Measurements from ENCODE around the gene MAMDC2. TPM values are rescaled to one million over a fixed set of nuclear protein-coding genes. Genes with fewer than 3 reads are reported as not detected.

The MAMDC2 gene
- polyA plus RNA-seq, 2 of the 4 experiments (the other 2 are of a cell fraction) = 0.30 to 0.34 TPM

- TF ChIP-seq RNF2 (IDR thresholded peaks at IDR 0.05; ENCODE audit: borderline replicate concordance, low read depth) (no peak), RAD21 (conservative IDR thresholded peaks at IDR 0.05 in 1 of 2, IDR thresholded peaks at IDR 0.05 in 1 of 2) (no peak), BCL3 (IDR thresholded peaks at IDR 0.05) (no peak), REST (IDR thresholded peaks at IDR 0.05) (no peak)
These were observed 12.7 kb downstream of the MAMDC2 start (continued) for GRCh38 chr9:70056211-70056944.

GRCh38 chr9:70058569-70059116, 15.0 kb downstream of the MAMDC2 start:
- Histone ChIP-seq H3K4me2 (no peak overlapping the region), H3K27ac (no peak overlapping the region), H3K9me3 (no peaks in the 10 kb centered on the region), H3K4me1 (no peaks in the 10 kb centered on the region), H3K4me3 (no peak overlapping the region)
- no peak for TF ChIP-seq MAZ (IDR thresholded peaks at IDR 0.05; ENCODE audit: borderline replicate concordance, low read depth, low read length)
- no peak for TF ChIP-seq TFCP2L1 (CRISPR knock-in tag; IDR thresholded peaks at IDR 0.05)
- no peak for TF ChIP-seq RARB (CRISPR knock-in tag; IDR thresholded peaks at IDR 0.05)
- TF ChIP-seq, protein P1, sequence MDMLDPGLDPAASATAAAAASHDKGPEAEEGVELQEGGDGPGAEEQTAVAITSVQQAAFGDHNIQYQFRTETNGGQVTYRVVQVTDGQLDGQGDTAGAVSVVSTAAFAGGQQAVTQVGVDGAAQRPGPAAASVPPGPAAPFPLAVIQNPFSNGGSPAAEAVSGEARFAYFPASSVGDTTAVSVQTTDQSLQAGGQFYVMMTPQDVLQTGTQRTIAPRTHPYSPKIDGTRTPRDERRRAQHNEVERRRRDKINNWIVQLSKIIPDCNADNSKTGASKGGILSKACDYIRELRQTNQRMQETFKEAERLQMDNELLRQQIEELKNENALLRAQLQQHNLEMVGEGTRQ (IDR thresholded peaks at IDR 0.05) = no peak
- TF ChIP-seq FOSB (CRISPR knock-in tag; IDR thresholded peaks at IDR 0.05) = no peak
- no peak for TF ChIP-seq EHMT2 (IDR thresholded peaks at IDR 0.05; ENCODE audit: low read depth)
- TF ChIP-seq ZC3H11A (IDR thresholded peaks at IDR 0.05) = no peak
- DNase-seq (ENCODE audit: low read depth in 1 of 2, low spot score in 1 of 2) (no peak), FAIRE-seq (no peak), ATAC-seq (no peak)
- CTCF ChIA-PET = no interaction called here
- POLR2A ChIA-PET = no interaction called here
- 1% methylated on average over 3 of the region's 3 CpGs for WGBS (ENCODE audit: missing lambda C conversion rate)

DNA sequence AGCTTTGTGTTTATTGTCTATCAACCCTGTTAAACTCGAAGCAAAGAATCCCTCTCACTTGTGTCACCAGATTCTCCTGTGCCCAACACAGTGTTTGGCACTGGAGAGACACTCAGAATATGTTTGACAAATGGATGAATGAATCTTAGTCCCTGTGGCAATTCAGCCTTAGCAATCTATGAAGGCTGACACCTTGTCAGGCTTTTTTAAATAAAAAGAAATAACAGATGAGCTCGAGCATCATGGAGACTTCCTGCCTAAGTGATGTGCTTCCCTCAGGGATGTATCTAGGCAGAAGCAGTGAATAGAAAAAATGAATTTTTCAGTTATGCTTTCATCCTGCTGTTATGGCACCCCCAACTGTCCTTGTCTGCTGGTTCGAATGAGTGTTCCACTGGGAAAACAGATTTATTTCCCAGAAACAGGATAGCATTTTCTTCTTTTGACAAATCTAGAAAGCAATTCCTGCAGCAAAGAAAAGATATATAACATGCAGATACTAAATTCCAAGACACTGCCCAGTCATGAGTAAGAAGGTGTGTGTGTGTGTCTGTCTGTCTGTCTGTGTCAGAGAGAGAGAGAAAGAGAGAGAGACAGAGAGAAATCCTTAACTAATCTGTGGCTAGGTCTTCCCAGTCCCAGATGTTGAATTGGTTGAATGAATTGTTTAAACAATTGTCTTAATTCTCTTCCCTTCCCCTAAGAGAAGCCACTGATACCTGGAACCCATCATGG, 16.7 kb downstream of the MAMDC2 start:
- H3K4me2 ChIP-seq = no peak overlapping the region
- ChIA-PET CTCF (no interaction called here), POLR2A (no interaction called here)
- ATAC-seq = no peak
- WGBS (ENCODE audit: missing lambda C conversion rate) = 1% methylated on average over 3 of the region's 3 CpGs
- no peak overlapping the region for H3K27ac ChIP-seq
- H3K4me3 ChIP-seq = no peak overlapping the region
- H3K9me3 ChIP-seq = no peaks in the 10 kb centered on the region
- no peak for DNase-seq (ENCODE audit: low read depth in 1 of 2, low spot score in 1 of 2)
- no peak for FAIRE-seq
- no peaks in the 10 kb centered on the region for H3K4me1 ChIP-seq
- TF ChIP-seq NPAS2 (CRISPR knock-in tag; IDR thresholded peaks at IDR 0.05; ENCODE audit: borderline replicate concordance) (no peak), MAX (IDR thresholded peaks at IDR 0.05) (no peak), MAFK (IDR thresholded peaks at IDR 0.05; ENCODE audit: partially characterized antibody) (no peak), ZNF302 (CRISPR knock-in tag; IDR thresholded peaks at IDR 0.05) (no peak), REST (IDR thresholded peaks at IDR 0.05) (no peak), CHD4 (IDR thresholded peaks at IDR 0.05; ENCODE audit: borderline replicate concordance) (no peak), CHD2 (IDR thresholded peaks at IDR 0.05; ENCODE audit: low read length, partially characterized antibody) (no peak), NFE2L2 (conservative IDR thresholded peaks at IDR 0.05; ENCODE audit: low read length) (no peak), ZSCAN20 (CRISPR knock-in tag; IDR thresholded peaks at IDR 0.05) (no peak), MAZ (IDR thresholded peaks at IDR 0.05; ENCODE audit: borderline replicate concordance, low read depth, low read length) (no peak), HDAC2 (IDR thresholded peaks at IDR 0.05) (no peak), RCOR1 (IDR thresholded peaks at IDR 0.05; ENCODE audit: low read depth, low read length) (no peak)
- TF ChIP-seq, protein P1 (IDR thresholded peaks at IDR 0.05) = no peak
